Calu3 (cell line): ENCODE measurements around the gene WNT7B. TPM values are rescaled to one million over a fixed set of nuclear protein-coding genes. Genes with fewer than 3 reads are reported as not detected.

Experiments
- BruUV-seq: library from RNA; stranded (reverse); fragments of 400-500 nt; replicated peaks from 2 replicates; lab custom pipeline; 2021; lab: Mats Ljungman, UMichigan
- CTCF ChIA-PET: fragments of 300-600 bp; sonication (Branson Sonifier 250); formaldehyde crosslinking; loops from one replicate; lab custom pipeline; 2022; ENCODE audit warnings: antibody characterized with exemption; lab: Charles Lee
- DNase-seq: peaks from one replicate; pipeline ENCODE4 v3.0.0; 2022
- H3K27ac Mint-ChIP-seq: one replicate; pipeline ENCODE4 v1.8.0; 2022; ENCODE audit warnings: mixed read lengths; ENCODE audit not compliant: unreplicated experiment
- H3K27me3 Mint-ChIP-seq: one replicate; pipeline ENCODE4 v1.8.0; 2022; ENCODE audit warnings: mixed read lengths; ENCODE audit not compliant: unreplicated experiment
- H3K36me3 Mint-ChIP-seq: one replicate; pipeline ENCODE4 v1.8.0; 2022; ENCODE audit warnings: mild to moderate bottlenecking, moderate library complexity, mixed read lengths; ENCODE audit not compliant: insufficient read depth, unreplicated experiment
- H3K4me1 Mint-ChIP-seq: one replicate; pipeline ENCODE4 v1.8.0; 2022; ENCODE audit warnings: mild to moderate bottlenecking, low read depth, mixed read lengths; ENCODE audit not compliant: unreplicated experiment
- H3K4me3 Mint-ChIP-seq: one replicate; pipeline ENCODE4 v1.8.0; 2022; ENCODE audit warnings: mild to moderate bottlenecking, low read depth, moderate library complexity, mixed read lengths; ENCODE audit not compliant: unreplicated experiment
- H3K9me3 Mint-ChIP-seq: one replicate; pipeline ENCODE4 v1.8.0; 2022; ENCODE audit warnings: low read depth, mixed read lengths; ENCODE audit not compliant: unreplicated experiment
- CTCF ChIP-seq: fragments of 200-600 bp; IDR thresholded peaks from one replicate; pipeline ENCODE4 v1.8.0; 2022; ENCODE audit warnings: antibody characterized with exemption; ENCODE audit not compliant: unreplicated experiment
- intact Hi-C: fragments of 100-400 bp; cut with micrococcal nuclease; formaldehyde crosslinking; loops from one replicate; pipeline ENCODE4 v1.10.0; 2022; ENCODE audit not compliant: unreplicated experiment
- total RNA-seq: library from RNA; stranded (reverse); gene quantifications from 2 replicates; pipeline ENCODE4 v1.2.3, GENCODE V29; 2022

Gene WNT7B
- total RNA-seq, 1 experiment from 2014 or later: 100.0 TPM

- intact Hi-C loops: no loop called here
- Mint-ChIP-seq H3K27me3 (peaks cover 22% of the 10 kb centered on the region), H3K36me3 (peaks cover 10% of the 10 kb centered on the region), H3K4me3 (no peak overlapping the region), H3K9me3 (no peaks in the 10 kb centered on the region), H3K27ac (no peak overlapping the region), H3K4me1 (peaks cover 17% of the 10 kb centered on the region)
- CTCF ChIA-PET: interaction anchor here (0.6 kb wide), 1 partner anchor 20 kb away, joined by 6 read pairs; no protein-coding TSS in a partner anchor
- BruUV-seq: no TSS peak
- no peak for DNase-seq
- TF ChIP-seq CTCF: no peak
Measured at GRCh38 chr22:46004105-46004866, 27.3 kb upstream of the WNT7B start.

DNA sequence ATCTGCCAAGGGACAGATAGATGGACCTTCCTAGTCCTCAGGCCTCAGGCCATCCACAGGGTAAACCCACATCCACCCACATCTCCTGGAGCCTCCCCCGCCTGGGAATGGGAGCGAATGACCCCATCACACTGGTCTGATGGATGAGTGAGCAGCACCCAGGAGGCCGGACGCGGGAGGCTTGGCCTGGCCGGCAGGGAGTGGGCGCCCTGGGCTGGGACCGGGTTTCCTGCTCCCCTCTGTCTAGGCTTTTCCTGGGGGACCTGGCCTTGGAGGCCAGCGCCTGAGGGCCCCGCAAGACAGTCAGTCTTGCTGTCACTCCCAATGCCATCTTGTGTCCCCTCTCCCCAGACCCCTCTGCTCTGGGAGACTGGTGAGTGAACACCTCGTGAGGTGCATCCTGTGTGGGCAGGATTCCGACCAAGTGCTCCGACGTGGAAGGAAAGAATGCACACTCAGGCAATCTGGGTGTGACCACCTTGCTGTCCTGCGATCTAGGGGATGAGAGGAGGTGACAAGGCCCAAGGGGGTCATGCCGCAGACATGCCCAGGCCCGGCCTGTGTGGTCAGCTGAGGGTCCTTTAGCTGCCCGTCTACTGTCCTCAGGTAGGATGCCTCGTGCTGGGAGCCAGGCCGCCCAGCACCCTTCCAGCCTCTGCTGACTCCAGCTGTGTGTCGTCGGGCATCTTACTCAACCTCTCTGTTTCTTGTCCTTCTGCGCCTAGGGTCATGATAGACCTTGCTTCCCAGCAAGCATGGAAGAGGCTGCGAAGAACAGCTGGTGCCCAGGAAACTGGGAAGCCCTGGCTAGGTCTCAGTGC is 26.5 kb upstream of the WNT7B start:
- CTCF ChIA-PET: interaction anchor here (0.6 kb wide), 1 partner anchor 21 kb away, joined by 6 read pairs; no protein-coding TSS in a partner anchor

GRCh38 chr22:46002757-46003270 is 25.9 kb upstream of the WNT7B start:
- intact Hi-C loops: no loop called here
- BruUV-seq: no TSS peak
- CTCF ChIA-PET: no interaction called here
- DNase-seq: no peak
- no peak for TF ChIP-seq CTCF
- Mint-ChIP-seq H3K27ac (no peak overlapping the region), H3K9me3 (no peaks in the 10 kb centered on the region), H3K4me3 (no peak overlapping the region), H3K4me1 (peaks cover 15% of the 10 kb centered on the region), H3K36me3 (peaks cover 10% of the 10 kb centered on the region), H3K27me3 (peaks cover 34% of the 10 kb centered on the region)

More for the DNA sequence above, 26.5 kb upstream of the WNT7B start:
- intact Hi-C loops: no loop called here
- Mint-ChIP-seq H3K4me3 (no peak overlapping the region), H3K36me3 (peaks cover 10% of the 10 kb centered on the region), H3K4me1 (peaks cover 17% of the 10 kb centered on the region), H3K9me3 (no peaks in the 10 kb centered on the region), H3K27ac (no peak overlapping the region), H3K27me3 (peaks cover 30% of the 10 kb centered on the region)
- DNase-seq: no peak
- no TSS peak for BruUV-seq
- TF ChIP-seq CTCF: no peak

- H3K4me3 Mint-ChIP-seq: no peak overlapping the region
- H3K36me3 Mint-ChIP-seq: peaks cover 5% of the 10 kb centered on the region
- CTCF ChIA-PET: no interaction called here
- no peak for DNase-seq
- H3K4me1 Mint-ChIP-seq: peaks cover 6% of the 10 kb centered on the region
- peaks cover 34% of the 10 kb centered on the region for H3K27me3 Mint-ChIP-seq
- no TSS peak for BruUV-seq
- no peak for TF ChIP-seq CTCF
- intact Hi-C loops: no loop called here
- no peaks in the 10 kb centered on the region for H3K9me3 Mint-ChIP-seq
- H3K27ac Mint-ChIP-seq: no peak overlapping the region
Measured at GRCh38 chr22:46001426-46002106, 24.6 kb upstream of the WNT7B start.
